Measurements from ENCODE around the gene APEX1.

The APEX1 gene

GRCh38 chr14:20492486-20492885, 37.5 kb downstream of the APEX1 start:
- no peak for DNase-seq (ENCODE audit: insufficient read length, low spot score)
- TF ChIP-seq CTCF (IDR thresholded peaks at IDR 0.05; ENCODE audit: insufficient read depth, missing control alignments): no peak
- no peak for FAIRE-seq

GRCh38 chr14:20493634-20494033, 38.6 kb downstream of the APEX1 start:
- TF ChIP-seq CTCF (IDR thresholded peaks at IDR 0.05; ENCODE audit: insufficient read depth, missing control alignments): no peak
- DNase-seq (ENCODE audit: insufficient read length, low spot score) (no peak), FAIRE-seq (no peak)

GRCh38 chr14:20494935-20495766, 40.1 kb downstream of the APEX1 start:
- DNase-seq (ENCODE audit: insufficient read length, low spot score) (no peak), FAIRE-seq (no peak)
- no peak for TF ChIP-seq CTCF (IDR thresholded peaks at IDR 0.05; ENCODE audit: insufficient read depth, missing control alignments)

- no peak for TF ChIP-seq CTCF (IDR thresholded peaks at IDR 0.05; ENCODE audit: insufficient read depth, missing control alignments)
- FAIRE-seq: no peak
Observed at GRCh38 chr14:20498622-20499021, 43.6 kb downstream of the APEX1 start.

GRCh38 chr14:20499108-20499507, 44.1 kb downstream of the APEX1 start:
- no peak for TF ChIP-seq CTCF (IDR thresholded peaks at IDR 0.05; ENCODE audit: insufficient read depth, missing control alignments)
- FAIRE-seq: no peak
- DNase-seq (ENCODE audit: insufficient read length, low spot score): no peak

More at GRCh38 chr14:20498622-20499021, 43.6 kb downstream of the APEX1 start:
- DNase-seq (ENCODE audit: insufficient read length, low spot score): no peak

GRCh38 chr14:20499881-20500280, 44.9 kb downstream of the APEX1 start:
- DNase-seq (ENCODE audit: insufficient read length, low spot score): no peak
- no peak for FAIRE-seq
- no peak for TF ChIP-seq CTCF (IDR thresholded peaks at IDR 0.05; ENCODE audit: insufficient read depth, missing control alignments)

GRCh38 chr14:20501346-20501745, 46.3 kb downstream of the APEX1 start:
- no peak for TF ChIP-seq CTCF (IDR thresholded peaks at IDR 0.05; ENCODE audit: insufficient read depth, missing control alignments)
- no peak for DNase-seq (ENCODE audit: insufficient read length, low spot score)
- no peak for FAIRE-seq
